NCI-H2081 (cell line): Measurements from ENCODE around the gene SOCS2.
"Not testable (repeated sequence)": the region's sequence is repeated elsewhere in the genome, so short reads cannot be mapped to it uniquely, and the experiment has no call there.

Experiments
- DNase-seq, 2 experiments: peaks; one replicate each; lab custom pipeline; 2025; lab: John Stamatoyannopoulos, UW

The SOCS2 gene

GRCh38 chr12:93571925-93572711 lies at the start of gene SOCS2:
Gene SOCS2 (plus strand): TSS chr12:93572675. CDS start chr12:93572898, 223 bp downstream.
- DNase-seq = peak; percentile 30 to 40

GRCh38 chr12:93524386-93525133 lies 47.9 kb upstream of the SOCS2 start:
- DNase-seq = no peak

- no peak for DNase-seq
Measured at GRCh38 chr12:93526786-93527428, 45.6 kb upstream of the SOCS2 start.

- no peak for DNase-seq
Measured at GRCh38 chr12:93530358-93530757, 42.1 kb upstream of the SOCS2 start.

GRCh38 chr12:93533310-93533709 lies 39.2 kb upstream of the SOCS2 start:
- no peak for DNase-seq

GRCh38 chr12:93536111-93536765 lies 36.2 kb upstream of the SOCS2 start:
- DNase-seq = no peak

GRCh38 chr12:93536766-93537488 lies 35.5 kb upstream of the SOCS2 start:
- DNase-seq = no peak

- DNase-seq = no peak
Measured at GRCh38 chr12:93537769-93538168, 34.7 kb upstream of the SOCS2 start.

GRCh38 chr12:93539821-93540220 lies 32.7 kb upstream of the SOCS2 start:
- DNase-seq = no peak

- no peak for DNase-seq
Measured at GRCh38 chr12:93540466-93540865, 32.0 kb upstream of the SOCS2 start.

GRCh38 chr12:93541578-93542225 lies 30.8 kb upstream of the SOCS2 start:
- DNase-seq = no peak

- no peak for DNase-seq
Measured at GRCh38 chr12:93547778-93548177, 24.7 kb upstream of the SOCS2 start.

- no peak for DNase-seq
Measured at GRCh38 chr12:93549174-93549573, 23.3 kb upstream of the SOCS2 start.

GRCh38 chr12:93550748-93551611 lies 21.5 kb upstream of the SOCS2 start:
- DNase-seq = no peak

GRCh38 chr12:93552427-93552826 lies 20.0 kb upstream of the SOCS2 start:
- no peak for DNase-seq

- DNase-seq = not testable (repeated sequence)
Measured at GRCh38 chr12:93557879-93558278, 14.6 kb upstream of the SOCS2 start.

GRCh38 chr12:93558685-93559084 lies 13.8 kb upstream of the SOCS2 start:
- not testable (repeated sequence) for DNase-seq

- DNase-seq = no peak
Measured at GRCh38 chr12:93563807-93564538, 8.5 kb upstream of the SOCS2 start.

- DNase-seq = no peak
Measured at GRCh38 chr12:93565760-93566159, 6.7 kb upstream of the SOCS2 start.
